Measurements from ENCODE around the gene ADGRB3.

ADGRB3 gene

GRCh38 chr6:68639211-68639610, 4.1 kb downstream of the ADGRB3 start:
- H3K4me2 ChIP-seq (ENCODE audit: low read length), result no peak overlapping the region
- no peaks in the 10 kb centered on the region for H3K9me3 ChIP-seq (ENCODE audit: low read length)
- H4K20me1 ChIP-seq (ENCODE audit: insufficient read depth, low read length), result no peaks in the 10 kb centered on the region
- H2AFZ ChIP-seq (ENCODE audit: low read length), result no peak overlapping the region
- no peaks in the 10 kb centered on the region for H3K79me2 ChIP-seq (ENCODE audit: insufficient read depth, low read length)
- no peak for TF ChIP-seq EZH2 (IDR thresholded peaks at IDR 0.05; ENCODE audit: borderline replicate concordance, low read length)
- TF ChIP-seq CTCF (IDR thresholded peaks at IDR 0.05; ENCODE audit: low read length), result no peak
- H3K27me3 ChIP-seq (ENCODE audit: insufficient read depth, low read length), result no peaks in the 10 kb centered on the region
- H3K4me3 ChIP-seq (ENCODE audit: low read depth, low read length, poor library complexity, severe bottlenecking), result no peak overlapping the region
- H3K9ac ChIP-seq (ENCODE audit: low read length), result no peak overlapping the region
- no peak overlapping the region for H3K27ac ChIP-seq (ENCODE audit: low read depth, low read length, poor library complexity, severe bottlenecking)
- no peaks in the 10 kb centered on the region for H3K9me2 ChIP-seq (ENCODE audit: low read depth, low read length)
- no peaks in the 10 kb centered on the region for H3K4me1 ChIP-seq (ENCODE audit: insufficient read depth, low read length, severe bottlenecking)
- H3F3A ChIP-seq (ENCODE audit: insufficient read depth, low read length), result no peaks in the 10 kb centered on the region
- H3K36me3 ChIP-seq (ENCODE audit: insufficient read depth, low read length), result no peaks in the 10 kb centered on the region

GRCh38 chr6:68639826-68640490, 4.9 kb downstream of the ADGRB3 start:
- no peak overlapping the region for H2AFZ ChIP-seq (ENCODE audit: low read length)
- TF ChIP-seq CTCF (IDR thresholded peaks at IDR 0.05; ENCODE audit: low read length) (no peak), EZH2 (IDR thresholded peaks at IDR 0.05; ENCODE audit: borderline replicate concordance, low read length) (no peak)
- no peaks in the 10 kb centered on the region for H3K9me2 ChIP-seq (ENCODE audit: low read depth, low read length)

DNA sequence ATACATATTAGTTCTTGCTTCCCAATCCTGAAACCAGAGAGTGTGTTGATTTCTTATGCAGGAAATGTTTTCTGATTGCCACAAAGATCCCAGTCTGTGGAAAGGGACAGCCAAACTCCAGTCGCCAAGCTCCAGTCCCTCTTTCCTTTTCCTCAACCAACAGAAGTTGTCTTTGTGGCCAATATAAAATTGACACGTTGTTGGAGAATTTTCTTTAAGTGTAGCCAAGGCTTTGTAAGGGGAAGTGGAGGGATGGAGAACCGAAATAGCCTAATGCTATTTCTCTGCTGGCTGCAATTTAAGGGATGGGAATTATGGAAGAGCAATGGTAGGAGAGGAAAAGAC, 5.4 kb downstream of the ADGRB3 start:
- Histone ChIP-seq H3K27me3 (ENCODE audit: insufficient read depth, low read length) (no peaks in the 10 kb centered on the region), H3K9ac (ENCODE audit: low read length) (no peak overlapping the region), H3K4me3 (ENCODE audit: low read depth, low read length, poor library complexity, severe bottlenecking) (no peak overlapping the region), H3K4me1 (ENCODE audit: insufficient read depth, low read length, severe bottlenecking) (no peaks in the 10 kb centered on the region), H3K27ac (ENCODE audit: low read depth, low read length, poor library complexity, severe bottlenecking) (no peak overlapping the region), H3K9me2 (ENCODE audit: low read depth, low read length) (no peaks in the 10 kb centered on the region), H3K9me3 (ENCODE audit: low read length) (no peaks in the 10 kb centered on the region), H3F3A (ENCODE audit: insufficient read depth, low read length) (no peaks in the 10 kb centered on the region), H2AFZ (ENCODE audit: low read length) (no peak overlapping the region), H3K79me2 (ENCODE audit: insufficient read depth, low read length) (no peaks in the 10 kb centered on the region), H3K36me3 (ENCODE audit: insufficient read depth, low read length) (no peaks in the 10 kb centered on the region), H4K20me1 (ENCODE audit: insufficient read depth, low read length) (no peaks in the 10 kb centered on the region), H3K4me2 (ENCODE audit: low read length) (no peak overlapping the region)
- TF ChIP-seq EZH2 (IDR thresholded peaks at IDR 0.05; ENCODE audit: borderline replicate concordance, low read length) (no peak), CTCF (IDR thresholded peaks at IDR 0.05; ENCODE audit: low read length) (no peak)

More at GRCh38 chr6:68639826-68640490, 4.9 kb downstream of the ADGRB3 start:
- Histone ChIP-seq H3K79me2 (ENCODE audit: insufficient read depth, low read length) (no peaks in the 10 kb centered on the region), H3K27me3 (ENCODE audit: insufficient read depth, low read length) (no peaks in the 10 kb centered on the region), H4K20me1 (ENCODE audit: insufficient read depth, low read length) (no peaks in the 10 kb centered on the region), H3K9me3 (ENCODE audit: low read length) (no peaks in the 10 kb centered on the region), H3K36me3 (ENCODE audit: insufficient read depth, low read length) (no peaks in the 10 kb centered on the region), H3K9ac (ENCODE audit: low read length) (no peak overlapping the region), H3K4me1 (ENCODE audit: insufficient read depth, low read length, severe bottlenecking) (no peaks in the 10 kb centered on the region), H3F3A (ENCODE audit: insufficient read depth, low read length) (no peaks in the 10 kb centered on the region), H3K4me3 (ENCODE audit: low read depth, low read length, poor library complexity, severe bottlenecking) (no peak overlapping the region), H3K4me2 (ENCODE audit: low read length) (no peak overlapping the region), H3K27ac (ENCODE audit: low read depth, low read length, poor library complexity, severe bottlenecking) (no peak overlapping the region)
